GM21576 (cell line): ENCODE results near the gene TMEM184C.

ENCODE experiments used
- ATAC-seq: cut with Tn5 transposase; IDR thresholded peaks from one replicate; pipeline ENCODE4 v1.9.1; 2021; ENCODE audit warnings: mild to moderate bottlenecking, moderate library complexity; ENCODE audit not compliant: unreplicated experiment

The TMEM184C gene

DNA sequence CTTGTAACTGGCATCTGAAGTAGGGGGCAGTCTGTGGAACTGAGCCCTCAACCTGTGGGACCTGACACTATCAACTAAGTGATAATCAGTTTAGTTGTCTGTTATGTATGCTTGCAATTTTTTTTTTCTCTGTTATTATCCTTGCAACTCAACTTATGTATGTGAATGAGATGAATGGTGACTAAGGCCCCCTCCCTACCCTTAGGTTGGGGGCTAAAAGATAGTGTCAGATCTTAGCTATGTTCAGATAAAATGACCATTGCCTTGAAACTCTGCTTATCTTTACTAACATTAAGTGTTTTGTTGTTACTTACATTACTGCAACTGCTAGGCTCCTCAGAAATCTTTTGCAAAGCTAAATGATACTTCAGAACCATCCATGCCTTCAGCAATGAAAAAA lies 31.5 kb downstream of the TMEM184C start:
- no peak for ATAC-seq

DNA sequence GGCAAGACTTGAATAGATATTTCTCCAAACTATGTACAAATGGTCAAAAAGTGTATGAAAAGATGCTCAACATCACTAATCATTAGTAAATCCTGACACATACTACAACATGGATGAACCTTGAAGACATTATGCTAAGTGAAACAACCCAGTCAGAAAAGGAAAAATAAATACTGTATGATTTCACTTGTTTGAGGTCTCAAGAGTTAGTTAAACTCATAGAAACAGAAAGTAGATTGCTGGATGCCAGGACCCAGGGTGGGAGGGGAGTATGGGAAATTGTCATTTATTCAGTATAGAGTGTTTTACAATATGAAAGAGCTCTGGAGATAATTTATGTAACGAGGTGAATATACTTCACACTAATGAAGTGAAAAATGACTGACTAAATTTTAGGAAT lies 34.4 kb downstream of the TMEM184C start:
- ATAC-seq = no peak

DNA sequence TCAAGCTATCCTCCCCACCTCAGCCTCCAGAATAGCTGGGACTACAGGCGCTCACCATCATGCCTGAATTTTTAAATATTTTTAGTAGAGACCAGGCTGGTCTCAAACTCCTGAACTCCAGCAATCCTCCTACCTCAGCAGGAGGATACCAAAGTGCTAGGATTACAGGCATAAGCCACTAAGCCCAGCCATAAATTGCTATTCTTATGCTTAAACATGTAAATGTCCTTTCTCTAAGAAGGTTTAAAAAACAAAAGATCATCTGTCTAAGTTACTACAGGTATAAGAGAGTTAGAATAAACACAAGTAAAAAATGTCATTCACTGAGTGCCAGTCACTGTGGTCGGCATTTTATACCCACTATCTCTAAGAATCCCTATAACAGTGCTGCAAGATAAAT lies 38.4 kb downstream of the TMEM184C start:
- no peak for ATAC-seq

DNA sequence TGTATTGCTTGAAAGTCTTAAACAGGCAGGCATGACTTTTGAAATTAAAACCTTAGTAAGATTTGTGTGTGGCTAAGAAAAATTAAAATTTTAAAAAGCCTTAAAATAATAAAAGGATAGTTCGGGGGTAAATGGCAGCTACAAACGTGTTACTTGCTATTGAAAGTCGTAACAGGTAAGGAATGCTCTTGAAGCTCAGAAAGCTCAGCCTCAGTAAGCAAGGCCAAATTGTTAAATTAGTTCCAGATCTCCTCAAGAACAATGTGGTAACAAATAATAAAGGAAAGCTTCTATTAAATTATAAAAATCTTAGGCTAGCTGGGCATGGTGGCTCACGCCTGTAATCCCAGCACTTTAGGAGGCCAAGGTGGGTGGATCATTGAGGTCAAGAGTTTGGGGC lies 41.3 kb downstream of the TMEM184C start:
- no peak for ATAC-seq

DNA sequence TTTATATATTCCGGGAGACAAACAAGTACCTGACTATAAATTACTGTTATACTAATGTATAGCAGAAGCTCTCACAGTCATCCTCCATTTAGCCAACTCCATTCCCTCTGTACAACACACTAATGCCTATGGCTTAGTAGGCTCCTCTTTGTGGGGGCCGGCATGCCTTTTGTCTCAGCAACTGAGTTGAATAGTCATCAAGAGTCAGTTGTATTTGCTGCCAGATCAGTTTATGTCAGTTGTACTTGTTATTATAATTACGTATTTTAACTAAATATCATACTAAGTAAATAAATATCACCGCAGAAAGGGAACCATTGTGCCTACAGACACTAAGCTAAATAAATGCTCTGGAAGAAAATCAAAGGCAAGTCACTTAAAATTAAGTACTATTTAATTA lies 56.9 kb downstream of the TMEM184C start:
- no peak for ATAC-seq

DNA sequence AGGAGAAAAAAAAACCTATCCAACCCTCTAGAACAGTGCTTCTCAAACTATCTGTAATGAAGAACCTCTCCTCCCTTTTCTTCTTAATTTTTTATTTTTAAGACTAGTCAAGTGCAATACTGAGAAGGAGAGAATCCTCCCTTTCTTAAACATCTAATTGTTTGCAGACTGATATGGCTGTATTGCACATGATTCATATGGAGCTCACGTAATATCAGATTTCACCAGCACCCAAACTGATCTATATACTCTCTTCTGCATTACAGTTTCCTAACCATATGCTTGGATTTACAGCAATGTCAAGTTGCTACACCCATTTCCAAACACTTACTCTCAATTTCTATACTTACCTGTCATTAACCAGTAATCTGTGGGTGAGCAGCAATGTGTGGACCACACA lies 57.3 kb downstream of the TMEM184C start:
- no peak for ATAC-seq

DNA sequence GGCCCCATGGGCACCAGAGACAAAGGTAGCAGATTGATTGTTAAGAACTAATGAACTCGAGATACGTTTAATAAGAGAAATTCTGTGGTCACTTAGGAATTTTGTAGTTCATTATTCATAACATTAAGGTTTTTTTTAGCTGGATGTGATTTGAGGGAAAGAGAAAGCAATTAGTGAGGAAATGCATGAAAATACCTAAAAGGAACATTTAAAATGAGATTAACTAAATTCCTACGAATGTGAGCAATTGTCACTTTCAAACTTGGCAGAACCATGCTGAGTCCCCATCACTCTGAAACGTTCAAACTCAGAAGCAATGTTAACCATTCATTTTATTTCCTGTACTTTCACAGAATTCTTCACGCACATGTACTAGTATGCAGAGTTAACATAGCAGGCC lies 60.9 kb downstream of the TMEM184C start:
- no peak for ATAC-seq

DNA sequence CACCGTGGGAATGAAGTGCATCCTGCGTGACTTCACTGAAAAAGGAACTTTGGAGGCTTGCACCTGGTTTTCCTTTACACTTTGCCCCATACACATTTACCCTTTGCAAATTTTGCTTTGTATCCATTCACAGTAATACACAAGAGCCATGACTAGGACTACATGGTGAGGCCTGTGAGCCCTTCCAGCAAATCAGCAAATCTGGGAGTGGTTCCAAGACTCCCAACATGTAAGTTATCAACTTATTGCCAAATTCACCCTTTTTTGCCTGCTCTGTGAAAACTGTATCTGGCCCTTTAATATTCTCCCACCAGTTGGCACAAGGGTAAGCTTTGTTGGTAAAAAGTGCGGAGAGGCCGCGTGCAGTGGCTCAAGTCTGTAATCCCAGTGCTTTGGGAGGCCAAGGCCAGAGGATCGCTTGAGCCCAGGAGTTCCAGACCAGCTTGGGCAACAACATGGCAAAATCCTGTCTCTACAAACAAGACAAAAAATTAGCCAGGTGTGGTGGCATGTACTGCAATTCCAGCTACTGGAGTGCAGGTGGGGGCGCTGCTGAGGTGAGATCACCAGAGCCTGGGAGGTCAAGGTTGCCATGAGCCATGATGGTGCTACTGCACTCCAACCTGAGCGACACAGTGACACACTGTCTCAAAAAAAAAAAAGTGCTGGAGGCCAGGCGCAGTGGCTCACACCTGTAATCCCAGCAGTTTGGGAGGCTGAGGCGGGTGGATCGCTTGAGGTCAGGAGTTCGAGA lies 61.8 kb downstream of the TMEM184C start:
- ATAC-seq = no peak

DNA sequence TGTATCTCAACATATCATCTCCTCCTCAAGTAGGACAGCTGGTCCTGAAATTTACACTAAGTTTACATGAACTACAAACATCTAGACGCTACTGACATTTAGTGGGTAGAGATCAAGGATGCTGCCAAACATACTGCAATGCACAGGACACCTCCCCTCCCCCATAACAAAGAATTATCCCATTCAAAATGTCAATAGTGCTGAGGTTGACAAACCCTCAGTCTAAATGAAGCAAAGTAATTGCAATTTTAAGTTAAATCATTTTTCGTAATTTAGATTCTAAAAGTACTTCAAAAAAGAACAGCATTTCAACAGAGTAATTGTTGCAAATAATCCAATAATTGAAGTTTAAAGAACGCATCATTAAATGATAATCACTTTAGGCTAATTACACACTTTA lies 65.6 kb downstream of the TMEM184C start:
- no peak for ATAC-seq

DNA sequence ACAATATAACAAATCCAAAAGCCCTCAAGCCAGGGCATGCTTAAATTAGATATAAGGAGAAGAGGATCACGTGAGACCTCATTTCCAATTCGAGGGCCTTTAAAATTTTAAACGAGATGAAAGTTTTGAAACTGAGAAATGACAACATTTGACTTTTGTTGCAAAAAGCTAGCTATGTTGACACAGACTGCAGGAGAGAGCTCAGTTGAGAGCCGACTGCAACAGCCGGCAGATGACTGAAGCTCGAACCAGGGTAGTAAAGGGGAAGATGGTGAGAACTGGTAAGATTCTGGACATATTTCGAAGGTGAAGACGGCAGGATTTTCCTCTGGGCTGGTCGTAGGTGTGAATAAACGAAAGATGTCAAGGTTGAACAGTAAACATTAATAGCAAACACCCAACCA lies 66.0 kb downstream of the TMEM184C start:
- no peak for ATAC-seq

DNA sequence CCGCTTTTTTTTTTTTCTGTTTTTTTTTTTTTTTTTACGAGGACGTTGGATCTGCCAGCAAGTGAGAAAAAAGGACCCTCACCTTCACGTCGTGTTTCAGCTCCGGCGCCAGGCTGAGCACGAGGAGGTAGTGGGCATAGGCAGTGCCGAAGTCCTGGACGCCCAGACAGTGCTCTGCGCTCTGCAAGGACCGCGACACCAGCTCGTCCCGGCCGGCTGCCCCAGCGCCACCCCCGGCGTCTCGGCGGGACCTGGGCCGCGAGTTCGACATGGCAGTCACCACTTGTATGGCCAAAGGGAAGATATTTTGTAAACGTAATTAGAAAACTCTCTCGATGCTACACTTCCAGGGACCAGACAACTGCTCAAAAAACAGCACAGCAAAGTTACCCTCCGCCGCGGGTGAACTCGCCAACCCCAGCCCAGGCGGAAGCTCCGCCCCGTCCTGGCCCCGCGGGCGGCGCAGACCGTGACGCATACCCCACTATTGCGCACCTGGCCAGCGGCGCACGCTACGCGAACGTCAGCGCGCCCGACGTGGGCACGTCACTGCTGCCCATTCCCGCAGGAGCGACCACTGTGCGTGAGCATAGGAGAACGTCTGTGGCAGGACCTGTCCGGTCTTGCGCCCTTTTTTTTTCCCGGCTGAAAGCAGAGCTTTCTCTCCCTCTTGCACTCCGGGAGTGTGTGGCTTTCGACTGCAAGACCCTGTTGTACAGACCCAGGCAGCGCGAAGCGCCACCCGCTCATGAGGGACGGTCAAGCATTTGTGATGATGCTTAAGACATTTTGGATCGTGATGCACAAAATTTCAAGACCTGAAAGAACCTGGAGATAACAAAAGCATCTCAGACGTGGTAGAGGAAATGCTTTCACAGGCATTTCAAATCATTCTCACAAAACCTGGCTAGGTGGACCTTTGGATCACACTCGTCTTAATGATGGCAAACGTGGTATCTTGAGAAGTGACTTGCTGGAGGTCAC lies 66.8 kb downstream of the TMEM184C start, which contains the start of gene PRMT9:
TSS of gene PRMT9 (minus strand) at position 447 of the 984 bp plus-strand sequence. CDS start at position 271, 176 bp downstream.
- peak; percentile 99 for ATAC-seq

DNA sequence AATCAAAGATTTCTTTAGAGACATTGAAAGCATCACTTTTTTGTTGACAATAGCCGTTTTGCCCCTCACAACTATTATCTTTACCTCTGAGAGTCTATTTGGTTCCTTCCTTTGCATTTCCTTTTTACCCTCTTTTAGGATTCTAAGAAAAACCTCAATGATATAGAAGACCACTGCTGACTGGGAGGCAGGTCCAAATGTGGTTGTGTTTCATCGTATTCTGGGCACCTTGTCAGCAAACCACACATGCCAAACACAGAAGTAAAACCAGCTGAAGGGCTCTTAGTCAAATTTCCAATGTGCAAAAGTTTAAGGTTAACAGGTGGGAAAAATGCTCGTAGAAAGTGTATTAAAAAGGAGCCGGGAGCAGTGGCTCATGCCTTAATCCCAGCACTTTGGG lies 71.9 kb downstream of the TMEM184C start:
- ATAC-seq = no peak

DNA sequence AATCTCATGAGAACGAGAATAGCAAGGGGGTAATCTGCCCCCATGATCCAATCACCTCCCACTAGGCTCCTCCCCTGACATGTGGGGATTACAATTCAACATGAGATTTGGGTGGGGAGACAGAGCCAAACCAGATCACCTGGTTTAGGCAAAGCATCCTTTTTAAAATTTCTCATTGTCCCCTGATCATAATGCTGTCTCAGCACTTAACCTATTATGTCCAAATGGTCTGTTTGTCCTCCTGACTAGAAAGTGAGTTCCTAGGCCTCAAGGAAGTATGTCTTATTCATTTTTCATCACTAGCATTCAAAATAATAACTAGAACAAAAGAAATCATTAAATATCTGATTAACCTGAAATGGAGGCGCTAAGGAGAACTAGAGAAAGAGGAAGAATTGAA lies 74.6 kb downstream of the TMEM184C start:
- no peak for ATAC-seq

DNA sequence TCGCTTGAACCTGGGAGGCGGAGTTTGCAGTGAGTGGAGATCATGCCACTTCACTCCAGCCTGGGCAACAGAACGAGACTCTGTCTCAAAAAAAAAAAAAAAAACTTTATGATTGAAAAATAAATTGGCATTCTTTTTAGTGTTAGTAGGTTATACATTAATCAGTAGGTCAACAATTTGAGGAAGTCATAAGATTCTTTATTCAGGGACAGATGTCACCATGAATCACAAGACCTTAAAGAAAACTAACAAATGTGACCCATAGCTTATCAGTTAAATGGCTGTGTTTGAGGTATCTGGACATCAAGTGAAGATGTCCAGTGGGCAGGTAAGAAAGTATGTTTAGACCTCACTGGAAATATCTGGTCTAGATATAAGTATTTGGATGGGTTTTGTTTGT lies 76.0 kb downstream of the TMEM184C start:
- ATAC-seq = no peak

DNA sequence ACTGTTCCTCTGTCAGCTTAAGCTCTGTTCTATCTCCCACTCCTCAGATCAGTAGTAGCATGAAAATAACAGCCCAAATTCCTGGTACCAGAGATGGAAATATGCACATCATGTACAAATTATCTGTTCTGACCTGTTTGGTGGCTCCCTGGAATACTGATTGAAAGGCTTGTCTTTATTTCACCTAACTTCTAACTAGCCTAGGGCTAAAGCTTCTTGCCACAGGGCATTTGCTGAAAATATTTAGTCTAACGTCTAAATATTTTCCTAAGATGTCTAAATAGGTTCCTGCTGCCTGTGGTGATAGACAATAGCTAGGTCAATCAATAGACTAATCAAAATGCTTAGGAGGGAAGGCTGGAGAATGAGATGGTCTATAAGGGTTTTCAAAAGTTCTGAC lies 79.7 kb downstream of the TMEM184C start:
- no peak for ATAC-seq

DNA sequence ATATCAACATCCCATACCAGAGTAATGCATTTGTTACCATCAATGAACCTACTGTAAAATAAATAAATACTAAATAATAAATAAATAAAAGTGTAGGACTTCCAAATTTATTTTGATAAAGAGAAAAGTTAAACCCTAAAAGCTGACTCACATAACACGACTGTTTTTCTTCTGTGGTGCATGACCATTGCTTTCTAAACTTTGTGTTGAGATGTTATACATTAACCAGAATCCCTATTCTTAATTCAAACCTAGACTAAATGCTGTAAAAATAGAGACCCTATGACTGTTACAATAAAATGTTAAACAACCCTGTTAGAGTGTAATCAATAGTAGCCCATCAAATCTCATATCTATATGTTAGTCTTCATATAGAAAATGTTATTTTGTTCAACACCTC lies 87.6 kb downstream of the TMEM184C start:
- no peak for ATAC-seq

DNA sequence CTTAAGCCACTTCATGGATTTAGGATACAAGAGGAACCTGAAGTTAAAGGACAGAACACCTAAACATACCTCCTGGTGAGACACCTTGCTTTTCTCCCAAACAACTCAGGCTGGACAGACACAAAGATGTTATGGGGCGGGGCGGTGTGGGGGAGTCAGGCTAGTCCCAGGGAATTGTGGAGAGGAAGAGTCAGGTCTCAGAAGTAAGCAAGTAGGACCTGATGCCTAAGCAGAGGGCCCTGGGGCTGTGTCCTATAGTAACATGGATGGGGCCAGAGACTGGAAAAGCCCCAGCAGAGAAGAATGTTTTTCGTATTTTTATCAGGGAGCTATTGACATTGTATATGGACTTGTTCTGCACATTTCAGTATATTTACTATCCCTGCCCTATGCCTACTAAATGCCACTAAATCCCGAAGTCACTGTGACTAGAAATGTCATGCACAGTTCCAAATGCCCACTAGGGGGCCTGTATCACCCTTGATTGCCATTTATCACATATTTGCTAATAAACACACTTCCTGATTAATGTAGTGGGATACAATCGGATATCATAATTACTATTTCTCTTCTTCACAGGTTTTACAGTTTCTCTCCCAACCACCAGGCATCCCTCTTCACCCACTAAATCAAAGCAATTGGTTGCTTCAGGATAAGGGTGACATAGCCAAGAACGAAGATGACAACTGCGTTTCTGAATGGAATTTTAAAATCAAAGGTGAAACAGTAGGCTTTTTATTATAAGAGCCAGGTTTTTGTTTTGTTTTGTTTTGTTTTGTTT lies 90.9 kb downstream of the TMEM184C start:
- peak; percentile 75 for ATAC-seq

DNA sequence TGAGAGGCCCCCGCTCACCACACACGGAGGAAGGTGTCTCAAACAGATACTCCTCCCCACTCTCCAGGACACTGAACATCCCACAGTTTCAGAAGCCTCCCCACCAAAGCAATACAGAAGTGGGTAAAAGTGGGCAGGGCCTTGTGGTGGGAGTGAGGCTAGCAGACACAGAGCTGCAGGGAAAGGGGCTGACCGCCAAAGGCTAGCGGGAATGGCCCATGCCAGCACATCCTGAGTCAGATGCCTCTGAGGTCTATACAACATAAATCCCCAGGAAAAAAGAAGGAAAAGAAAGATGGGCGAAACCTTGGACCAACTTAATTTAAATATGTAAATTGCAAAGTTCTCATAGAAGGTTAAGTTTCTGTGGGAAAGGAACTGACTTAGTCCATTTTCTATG lies 92.8 kb downstream of the TMEM184C start:
- ATAC-seq = no peak

DNA sequence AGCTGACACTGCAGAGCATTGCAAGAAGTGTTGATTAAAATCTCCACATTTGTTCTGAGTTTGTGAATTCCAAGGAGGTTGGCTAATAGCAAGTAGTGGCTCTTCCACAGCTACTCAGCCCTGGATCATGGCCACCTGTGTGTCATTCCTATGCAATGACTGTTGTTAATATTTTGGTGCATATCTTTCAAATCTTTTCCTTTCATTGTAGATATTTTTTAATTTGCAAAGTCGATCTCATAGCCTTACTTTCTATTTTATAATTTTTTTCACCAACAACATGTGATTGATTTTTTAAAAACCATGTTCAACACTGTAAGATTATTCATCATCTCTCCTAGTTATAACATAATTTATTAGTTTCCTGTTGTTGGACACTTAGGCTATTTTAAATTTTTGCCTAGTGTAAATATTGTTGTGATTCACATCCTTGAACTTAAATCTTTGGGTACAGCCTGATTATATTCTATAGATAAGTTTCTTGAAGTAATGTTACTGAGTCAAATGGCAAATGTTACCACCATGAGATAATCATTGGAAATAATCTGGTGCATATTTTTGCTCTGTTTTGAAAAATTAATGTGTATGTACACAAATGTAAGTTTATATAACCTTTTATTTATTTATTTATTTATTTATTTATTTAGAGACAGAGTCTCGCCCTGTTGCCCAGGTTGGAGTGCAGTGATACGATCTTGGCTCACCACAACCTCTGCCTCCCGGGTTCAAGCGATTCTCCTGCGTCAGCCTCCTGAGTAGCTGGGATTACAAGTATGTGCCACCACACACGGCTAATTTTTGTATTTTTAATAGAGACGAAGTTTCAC lies 97.6 kb downstream of the TMEM184C start:
- ATAC-seq = no peak

DNA sequence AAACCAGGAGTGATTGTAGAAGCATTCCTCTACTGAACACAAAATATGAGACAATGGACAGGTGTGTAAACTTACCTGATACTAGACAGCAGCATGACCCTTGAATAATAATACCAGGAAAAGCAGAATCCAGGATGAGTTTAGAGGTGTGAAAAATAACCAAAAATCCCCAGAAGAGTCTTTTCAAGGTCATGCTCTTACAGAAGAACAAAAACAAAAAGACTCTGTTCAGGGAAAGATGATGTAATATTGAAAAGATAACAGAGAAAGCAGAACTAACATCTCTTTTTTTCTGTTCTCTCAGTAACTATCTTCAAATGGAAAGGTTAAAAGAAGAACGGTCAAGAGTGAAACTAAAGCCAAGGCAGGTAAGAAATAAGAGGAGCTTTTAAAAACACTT lies 100.7 kb downstream of the TMEM184C start:
- peak; percentile 92 for ATAC-seq
